GM12878 (cell line): ENCODE data around the gene TTC23L. TPM values are rescaled to one million over a fixed set of nuclear protein-coding genes. Genes with fewer than 3 reads are reported as not detected.

ENCODE experiments used
- ATAC-seq: fragments of 200-7000 bp; cut with Tn5 transposase; 3 replicates; pipeline ENCODE4 v1.9.1; 2020; ENCODE audit warnings: mild to moderate bottlenecking, moderate library complexity
- BruUV-seq: library from RNA; stranded (reverse); fragments of 400-500 nt; replicated peaks from 2 replicates; lab custom pipeline; 2021; lab: Mats Ljungman, UMichigan
- CTCF ChIA-PET: fragments of 300-600 bp; sonication (Branson Sonifier 250); formaldehyde crosslinking; extraction: SDS; loops from one replicate; lab custom pipeline; 2021; ENCODE audit warnings: inconsistent platforms; lab: Yijun Ruan, JAX
- POLR2A ChIA-PET: fragments of 350-600 bp; formaldehyde crosslinking; extraction: SDS; loops from one replicate; lab custom pipeline; 2021; ENCODE audit warnings: inconsistent platforms; lab: Charles Lee
- RAD21 ChIA-PET: fragments of 300-600 bp; sonication (Branson Sonifier 250); formaldehyde crosslinking; loops from one replicate; lab custom pipeline; 2023; ENCODE audit warnings: antibody characterized with exemption; ENCODE audit not compliant: unreplicated experiment; lab: Charles Lee
- SMC1A ChIA-PET: fragments of 300-600 bp; sonication (Branson Sonifier 250); formaldehyde crosslinking; loops from one replicate; lab custom pipeline; 2023; ENCODE audit not compliant: unreplicated experiment, uncharacterized antibody; lab: Charles Lee
- DNase-seq: peaks from one replicate; pipeline ENCODE4 v3.0.0-alpha.2; 2011; ENCODE audit warnings: low read depth, low spot score
- FAIRE-seq: peaks from 3 replicates; lab custom pipeline; 2011; peaks lifted over from hg19 to GRCh38; lab: Jason Lieb, UNC
- H2AFZ ChIP-seq: 2 replicates; pipeline ENCODE4 v1.6.0; 2011; ENCODE audit warnings: low read depth, low read length, control low read depth; ENCODE audit not compliant: control insufficient read depth
- H3K27ac ChIP-seq: 2 replicates; pipeline ENCODE4 v1.5.1; 2011; ENCODE audit warnings: control low read depth; ENCODE audit not compliant: control insufficient read depth, insufficient read depth
- H3K27me3 ChIP-seq, 2 experiments: replicated peaks in 1 of 2; 2 replicates each; pipeline versions ENCODE4 v1.6.0 to v1.6.1; 2011; ENCODE audit warnings: low read length in 1 of 2; ENCODE audit not compliant: control insufficient read depth in 2 of 2, insufficient read depth in 2 of 2
- H3K36me3 ChIP-seq, 2 experiments: 2 replicates each; pipeline ENCODE4 v1.5.1; 2011; ENCODE audit warnings: low read length in 1 of 2; ENCODE audit not compliant: control insufficient read depth in 2 of 2, insufficient read depth in 2 of 2
- H3K4me1 ChIP-seq: 2 replicates; pipeline ENCODE4 v1.6.1; 2011; ENCODE audit warnings: mild to moderate bottlenecking, low read length, moderate library complexity, mixed read lengths; ENCODE audit not compliant: control insufficient read depth, insufficient read depth
- H3K4me2 ChIP-seq: 2 replicates; pipeline ENCODE4 v1.6.0; 2011; ENCODE audit warnings: control low read depth; ENCODE audit not compliant: control insufficient read depth, insufficient read depth
- H3K4me3 ChIP-seq: fragments of 200-600 bp; sonication (generic); 2 replicates; pipeline ENCODE4 v1.5.1; 2016
- H3K79me2 ChIP-seq: 2 replicates; pipeline ENCODE4 v1.6.0; 2011; ENCODE audit warnings: low read length; ENCODE audit not compliant: control insufficient read depth, insufficient read depth
- H3K9ac ChIP-seq: 2 replicates; pipeline ENCODE4 v1.8.0; 2011; ENCODE audit warnings: low read length, control low read depth, mixed read lengths; ENCODE audit not compliant: control insufficient read depth, insufficient read depth
- H3K9me3 ChIP-seq: replicated peaks from 3 replicates; pipeline ENCODE4 v1.5.1; 2011; ENCODE audit warnings: mild to moderate bottlenecking, low read length; ENCODE audit not compliant: control insufficient read depth, insufficient read depth
- H4K20me1 ChIP-seq: 2 replicates; pipeline ENCODE4 v1.6.0; 2011; ENCODE audit not compliant: control insufficient read depth, insufficient read depth
- BACH1 ChIP-seq: fragments of 450-650 bp; IDR thresholded peaks from 2 replicates; pipeline ENCODE4 v1.6.1; 2017; ENCODE audit warnings: mild to moderate bottlenecking, borderline replicate concordance
- CHD1 ChIP-seq: IDR thresholded peaks from 2 replicates; pipeline ENCODE4 v1.6.1; 2012; ENCODE audit warnings: low read depth, low read length, improper control_type of control experiment
- CHD2 ChIP-seq: IDR thresholded peaks from 2 replicates; pipeline ENCODE4 v1.6.1; 2011; ENCODE audit warnings: low read depth, low read length, improper control_type of control experiment, borderline replicate concordance
- EZH2 ChIP-seq: IDR thresholded peaks from 2 replicates; pipeline ENCODE4 v1.6.1; 2012; ENCODE audit warnings: low read depth, mild to moderate bottlenecking, control low read depth, inconsistent platforms, low read length, borderline replicate concordance; ENCODE audit not compliant: control insufficient read depth
- KDM1A ChIP-seq: fragments of 200-600 bp; sonication (generic); IDR thresholded peaks from 2 replicates; pipeline ENCODE4 v1.6.1; 2016; ENCODE audit warnings: borderline replicate concordance
- KLF5 ChIP-seq: fragments of 450-650 bp; IDR thresholded peaks from 2 replicates; pipeline ENCODE4 v1.6.1; 2014; ENCODE audit warnings: mild to moderate bottlenecking; ENCODE audit not compliant: partially characterized antibody
- MYB ChIP-seq: fragments of 150-350 bp; IDR thresholded peaks from 2 replicates; pipeline ENCODE4 v1.6.1; 2014; ENCODE audit warnings: mild to moderate bottlenecking, low read depth, low read length, borderline replicate concordance
- PKNOX1 ChIP-seq: fragments of 450-650 bp; IDR thresholded peaks from 2 replicates; pipeline ENCODE4 v1.6.1; 2016; ENCODE audit warnings: mild to moderate bottlenecking
- REST ChIP-seq: IDR thresholded peaks from 2 replicates; pipeline ENCODE4 v1.6.1; 2012; ENCODE audit warnings: mild to moderate bottlenecking, low read depth, low read length
- SMARCA5 ChIP-seq: fragments of 450-650 bp; IDR thresholded peaks from 2 replicates; pipeline ENCODE4 v1.6.1; 2017; ENCODE audit warnings: mild to moderate bottlenecking
- WRNIP1 ChIP-seq: IDR thresholded peaks from 2 replicates; pipeline ENCODE4 v1.6.1; 2011; ENCODE audit warnings: low read depth, low read length, improper control_type of control experiment, borderline replicate concordance
- WGBS: methylation state at CpG from one replicate; pipeline ENCODE4 v1.1.6; 2016; ENCODE audit warnings: low lambda C conversion rate; ENCODE audit not compliant: insufficient replicate concordance, insufficient coverage; ENCODE audit errors: missing lambda C conversion rate; 5-methylcytosine and 5-hydroxymethylcytosine counted together
- in situ Hi-C: fragments of 300-500 bp; cut with MboI; formaldehyde crosslinking; loops from 9 replicates; pipeline ENCODE4 v1.14.3; 2018; ENCODE audit warnings: mixed read lengths
- intact Hi-C: fragments of 100-400 bp; cut with micrococcal nuclease; formaldehyde crosslinking; loops from one replicate; pipeline ENCODE4 v1.14.2; 2022; ENCODE audit not compliant: unreplicated experiment
- polyA plus RNA-seq, 11 experiments: library from polyadenylated mRNA; depleted of rRNA in 4 of 11; unstranded in 6 of 11; stranded (reverse) in 5 of 11; fragments of >200 nt; fragmentation: Nextera tagmentation in 4 of 11; fragmentation: Illumina TruSeq in 1 of 11; extraction: Ambion mirVana in 4 of 11; extraction: Trizol in 1 of 11; gene quantifications; 1 replicate in 1 of 11; 2 replicates in 10 of 11; pipeline versions ENCODE4 v1.2.1 to v1.2.3, GENCODE V29; 2011 to 2016; ENCODE audit warnings: inconsistent platforms in 2 of 11, missing spikeins in 2 of 11, low read depth in 1 of 11
- total RNA-seq, 4 experiments: library from RNA; depleted of rRNA in 3 of 4; stranded (reverse); fragments of >200 nt in 3 of 4; fragmentation: Illumina TruSeq in 1 of 4; extraction: Trizol in 1 of 4; gene quantifications; 2 replicates each; pipeline versions ENCODE4 v1.2.1 to v1.2.3, GENCODE V29; 2013 to 2021

Gene TTC23L
- total and polyA plus RNA-seq, 10 of the 15 experiments (the other 5 are each of a cell fraction or from before 2014, with no cell fraction given) = 0.09 to 0.34 TPM; not detected in 8

- Histone ChIP-seq H3K4me2 (no peak overlapping the region), H3K9ac (no peak overlapping the region), H2AFZ (no peak overlapping the region), H3K27ac (no peak overlapping the region), H3K36me3 (no peaks in the 10 kb centered on the region), H3K4me3 (no peak overlapping the region), H3K27me3 (no peaks in the 10 kb centered on the region), H3K4me1 (no peaks in the 10 kb centered on the region), H3K9me3 (no peaks in the 10 kb centered on the region)
- DNase-seq = no peak
- ChIA-PET RAD21 (no interaction called here), CTCF (no interaction called here), POLR2A (interaction anchor here (0.6 kb wide), 1 partner anchor 23 kb away, joined by 3 read pairs; no protein-coding TSS in a partner anchor)
- no TSS peak for BruUV-seq
- intact Hi-C loops = no loop called here
- TF ChIP-seq WRNIP1 (no peak), BACH1 (no peak)
- TF ChIP-seq, all 136 proteins: peak for 0
- H4K20me1 ChIP-seq = no peaks in the 10 kb centered on the region
- FAIRE-seq (no peak), ATAC-seq (no peak)
- in situ Hi-C loops = no loop called here
- no peaks in the 10 kb centered on the region for H3K79me2 ChIP-seq
- 42% methylated on average over 3 of the region's 3 CpGs for WGBS
- SMC1A ChIA-PET = interaction anchor here (0.9 to 2.3 kb wide), 2 partner anchors 9 to 10 kb away, joined by 3 to 5 read pairs; no protein-coding TSS in a partner anchor
These were observed 5.1 kb downstream of the TTC23L start for GRCh38 chr5:34844106-34844505.

GRCh38 chr5:34844999-34845398 lies 6.0 kb downstream of the TTC23L start:
- no TSS peak for BruUV-seq
- Histone ChIP-seq H3K4me2 (no peak overlapping the region), H3K9me3 (no peaks in the 10 kb centered on the region), H3K27ac (no peak overlapping the region), H3K36me3 (no peaks in the 10 kb centered on the region), H3K27me3 (no peaks in the 10 kb centered on the region), H3K79me2 (no peaks in the 10 kb centered on the region), H4K20me1 (no peaks in the 10 kb centered on the region), H3K9ac (no peak overlapping the region), H3K4me1 (no peaks in the 10 kb centered on the region), H2AFZ (no peak overlapping the region), H3K4me3 (no peak overlapping the region)
- ATAC-seq (no peak), DNase-seq (no peak), FAIRE-seq (no peak)
- SMC1A ChIA-PET = interaction anchor here (0.9 to 1.2 kb wide), 2 partner anchors 9 to 25 kb away, joined by 3 to 4 read pairs; no protein-coding TSS in a partner anchor
- in situ Hi-C loops = no loop called here
- POLR2A ChIA-PET = interaction anchor here (0.6 kb wide), 1 partner anchor 23 kb away, joined by 3 read pairs; no protein-coding TSS in a partner anchor
- intact Hi-C loops = no loop called here
- 58% methylated on average over 4 of the region's 4 CpGs for WGBS
- RAD21 ChIA-PET = no interaction called here
- CTCF ChIA-PET = no interaction called here
- no peak for TF ChIP-seq CHD1
- TF ChIP-seq KDM1A = no peak
- TF ChIP-seq CHD2 = no peak
- TF ChIP-seq MYB = no peak
- TF ChIP-seq EZH2 = no peak
- TF ChIP-seq REST = no peak
- no peak for TF ChIP-seq KLF5
- no peak for TF ChIP-seq PKNOX1
- TF ChIP-seq SMARCA5 = no peak
